Measurements from ENCODE around the gene PSMA6.

DNA sequence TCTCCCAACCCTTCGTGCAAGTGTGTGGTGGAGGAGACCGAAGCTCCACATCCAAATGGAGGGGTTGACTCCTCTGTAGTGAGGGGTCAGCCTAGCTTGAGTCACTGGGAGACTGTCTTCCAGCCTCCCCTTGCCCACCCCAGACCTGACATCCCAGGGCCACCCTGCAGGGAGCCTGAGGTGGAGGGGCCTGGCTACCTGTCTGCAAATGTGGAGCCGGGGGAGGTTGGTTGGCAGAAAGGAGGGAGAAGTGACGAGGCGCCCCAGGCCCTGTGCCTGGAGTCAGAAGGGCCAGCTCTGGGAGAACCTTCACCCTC is 74.8 kb downstream of the PSMA6 start:
- no peak for TF ChIP-seq POLR2AphosphoS5 (IDR thresholded peaks at IDR 0.05)
- TF ChIP-seq, protein P1, sequence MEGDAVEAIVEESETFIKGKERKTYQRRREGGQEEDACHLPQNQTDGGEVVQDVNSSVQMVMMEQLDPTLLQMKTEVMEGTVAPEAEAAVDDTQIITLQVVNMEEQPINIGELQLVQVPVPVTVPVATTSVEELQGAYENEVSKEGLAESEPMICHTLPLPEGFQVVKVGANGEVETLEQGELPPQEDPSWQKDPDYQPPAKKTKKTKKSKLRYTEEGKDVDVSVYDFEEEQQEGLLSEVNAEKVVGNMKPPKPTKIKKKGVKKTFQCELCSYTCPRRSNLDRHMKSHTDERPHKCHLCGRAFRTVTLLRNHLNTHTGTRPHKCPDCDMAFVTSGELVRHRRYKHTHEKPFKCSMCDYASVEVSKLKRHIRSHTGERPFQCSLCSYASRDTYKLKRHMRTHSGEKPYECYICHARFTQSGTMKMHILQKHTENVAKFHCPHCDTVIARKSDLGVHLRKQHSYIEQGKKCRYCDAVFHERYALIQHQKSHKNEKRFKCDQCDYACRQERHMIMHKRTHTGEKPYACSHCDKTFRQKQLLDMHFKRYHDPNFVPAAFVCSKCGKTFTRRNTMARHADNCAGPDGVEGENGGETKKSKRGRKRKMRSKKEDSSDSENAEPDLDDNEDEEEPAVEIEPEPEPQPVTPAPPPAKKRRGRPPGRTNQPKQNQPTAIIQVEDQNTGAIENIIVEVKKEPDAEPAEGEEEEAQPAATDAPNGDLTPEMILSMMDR (IDR thresholded peaks at IDR 0.05), result no peak

All from gastroesophageal sphincter (tissue), 3 donors.